H9 (cell line): Measurements from ENCODE around the gene KDM4C. TPM values are rescaled to one million over a fixed set of nuclear protein-coding genes. Genes with fewer than 3 reads are reported as not detected.

Experiments used
- DNase-seq: peaks from one replicate; pipeline ENCODE4 v3.0.0-alpha.2; 2017
- H2AFZ ChIP-seq: one replicate; pipeline ENCODE4 v1.6.1; 2013; ENCODE audit warnings: mild to moderate bottlenecking, low read length, control low read depth, moderate library complexity
- H2AK5ac ChIP-seq: 2 replicates; pipeline ENCODE4 v1.6.1; 2013; ENCODE audit warnings: low read length, control low read depth, mixed read lengths; ENCODE audit not compliant: insufficient read length
- H2BK120ac ChIP-seq: one replicate; pipeline ENCODE4 v1.6.1; 2013; ENCODE audit warnings: low read depth, mild to moderate bottlenecking, low read length, control low read depth, inconsistent platforms; ENCODE audit not compliant: poor library complexity, severe bottlenecking
- H2BK12ac ChIP-seq: 2 replicates; pipeline ENCODE4 v1.6.1; 2013; ENCODE audit warnings: low read length, control low read depth, mixed read lengths, low read depth; ENCODE audit not compliant: insufficient read length
- H2BK15ac ChIP-seq: 2 replicates; pipeline ENCODE4 v1.6.1; 2013; ENCODE audit warnings: low read depth, low read length, control low read depth
- H2BK20ac ChIP-seq: one replicate; pipeline ENCODE4 v1.6.1; 2013; ENCODE audit warnings: low read depth, mild to moderate bottlenecking, low read length, control low read depth, inconsistent platforms; ENCODE audit not compliant: poor library complexity, severe bottlenecking
- H2BK5ac ChIP-seq: 2 replicates; pipeline ENCODE4 v1.6.1; 2013; ENCODE audit warnings: low read length, control low read depth, mixed read lengths; ENCODE audit not compliant: insufficient read length
- H3K14ac ChIP-seq: 2 replicates; pipeline ENCODE4 v1.6.1; 2013; ENCODE audit warnings: low read length, control low read depth; ENCODE audit not compliant: insufficient read depth
- H3K18ac ChIP-seq: 2 replicates; pipeline ENCODE4 v1.6.1; 2013; ENCODE audit warnings: low read depth, mild to moderate bottlenecking, mixed read lengths, low read length, control low read depth; ENCODE audit not compliant: insufficient read length
- H3K23ac ChIP-seq: 2 replicates; pipeline ENCODE4 v1.6.1; 2013; ENCODE audit warnings: low read length, control low read depth, mixed read lengths, low read depth; ENCODE audit not compliant: insufficient read length
- H3K23me2 ChIP-seq: 2 replicates; pipeline ENCODE4 v1.6.1; 2013; ENCODE audit warnings: low read depth, mild to moderate bottlenecking, mixed read lengths, low read length, control low read depth; ENCODE audit not compliant: insufficient read length, poor library complexity, severe bottlenecking
- H3K27ac ChIP-seq: 2 replicates; pipeline ENCODE4 v1.5.1; 2013; ENCODE audit warnings: low read length, control low read depth, mixed read lengths, low read depth; ENCODE audit not compliant: insufficient read length
- H3K27me3 ChIP-seq: 2 replicates; pipeline ENCODE4 v1.6.1; 2013; ENCODE audit warnings: low read length, control low read depth, inconsistent platforms; ENCODE audit not compliant: insufficient read depth
- H3K4ac ChIP-seq: 2 replicates; pipeline ENCODE4 v1.6.1; 2013; ENCODE audit warnings: low read depth, mild to moderate bottlenecking, control low read depth, inconsistent platforms, low read length, moderate library complexity
- H3K4me1 ChIP-seq: 2 replicates; pipeline ENCODE4 v1.6.1; 2013; ENCODE audit warnings: low read length, control low read depth, inconsistent platforms; ENCODE audit not compliant: insufficient read depth
- H3K4me2 ChIP-seq: 2 replicates; pipeline ENCODE4 v1.6.1; 2013; ENCODE audit warnings: low read length, control low read depth, mixed read lengths; ENCODE audit not compliant: insufficient read length, insufficient read depth
- H3K56ac ChIP-seq: 2 replicates; pipeline ENCODE4 v1.6.1; 2013; ENCODE audit warnings: low read depth, mild to moderate bottlenecking, mixed read lengths, low read length, control low read depth; ENCODE audit not compliant: insufficient read length
- H3K79me1 ChIP-seq: 2 replicates; pipeline ENCODE4 v1.6.1; 2013; ENCODE audit warnings: low read depth, mild to moderate bottlenecking, moderate library complexity, low read length, control low read depth, inconsistent platforms; ENCODE audit not compliant: insufficient read depth, poor library complexity, severe bottlenecking
- H3K79me2 ChIP-seq: 2 replicates; pipeline ENCODE4 v1.6.1; 2013; ENCODE audit warnings: low read length, control low read depth, inconsistent platforms; ENCODE audit not compliant: insufficient read depth
- H3K9ac ChIP-seq: 2 replicates; pipeline ENCODE4 v1.6.1; 2013; ENCODE audit warnings: low read length, control low read depth, mixed read lengths; ENCODE audit not compliant: insufficient read length; ENCODE audit errors: extremely low read depth
- H3K9me3 ChIP-seq: one replicate; pipeline ENCODE4 v1.6.1; 2013; ENCODE audit warnings: low read depth, low read length, inconsistent platforms; ENCODE audit not compliant: control insufficient read depth
- H3T11ph ChIP-seq: one replicate; pipeline ENCODE4 v1.6.1; 2013; ENCODE audit warnings: mild to moderate bottlenecking, low read length, control low read depth, inconsistent platforms
- H4K20me1 ChIP-seq: one replicate; pipeline ENCODE4 v1.6.1; 2013; ENCODE audit not compliant: control insufficient read depth, insufficient read length, insufficient read depth
- H4K5ac ChIP-seq: 2 replicates; pipeline ENCODE4 v1.6.1; 2013; ENCODE audit warnings: low read depth, mild to moderate bottlenecking, mixed read lengths, low read length, control low read depth; ENCODE audit not compliant: insufficient read length
- H4K8ac ChIP-seq: replicated peaks from 2 replicates; pipeline ENCODE4 v1.6.1; 2013; ENCODE audit warnings: low read length, control low read depth, mixed read lengths, low read depth; ENCODE audit not compliant: insufficient read length
- H4K91ac ChIP-seq: 2 replicates; pipeline ENCODE4 v1.6.1; 2013; ENCODE audit warnings: low read depth, mild to moderate bottlenecking, moderate library complexity, mixed read lengths, low read length, control low read depth; ENCODE audit not compliant: insufficient read length
- H3K27ac Mint-ChIP-seq, 3 experiments: 2 replicates in 2 of 3; 3 replicates in 1 of 3; pipeline ENCODE4 v1.8.0; 2020 to 2021; ENCODE audit warnings: mixed read lengths in 3 of 3, mild to moderate bottlenecking in 1 of 3, moderate library complexity in 1 of 3
- H3K27me3 Mint-ChIP-seq: 2 replicates; pipeline ENCODE4 v1.8.0; 2021; ENCODE audit warnings: low read depth, mild to moderate bottlenecking, moderate library complexity, mixed read lengths
- H3K36me3 Mint-ChIP-seq, 3 experiments: 2 replicates in 2 of 3; 3 replicates in 1 of 3; pipeline ENCODE4 v1.8.0; 2020 to 2021; ENCODE audit warnings: low read depth in 3 of 3, mixed read lengths in 3 of 3; ENCODE audit not compliant: insufficient read depth in 1 of 3
- H3K4me1 Mint-ChIP-seq, 2 experiments: 2 replicates each; pipeline ENCODE4 v1.8.0; 2020; ENCODE audit warnings: mixed read lengths in 2 of 2
- H3K4me3 Mint-ChIP-seq, 2 experiments: 2 replicates in 1 of 2; 3 replicates in 1 of 2; pipeline ENCODE4 v1.8.0; 2020 to 2021; ENCODE audit warnings: mild to moderate bottlenecking in 2 of 2, mixed read lengths in 2 of 2, moderate library complexity in 1 of 2
- H3K9me3 Mint-ChIP-seq, 2 experiments: 2 replicates in 1 of 2; 3 replicates in 1 of 2; pipeline ENCODE4 v1.8.0; 2020; ENCODE audit warnings: mild to moderate bottlenecking in 2 of 2, mixed read lengths in 2 of 2, moderate library complexity in 1 of 2
- CTCF ChIP-seq: fragments of 200-600 bp; sonication (generic); conservative IDR thresholded peaks from 3 replicates; pipeline ENCODE4 v1.8.0; 2021; ENCODE audit warnings: antibody characterized with exemption, mild to moderate bottlenecking
- WGBS: extraction: QIAGEN DNeasy Blood & Tissue Kit; methylation state at CpG from one replicate; pipeline ENCODE4 v1.1.7; 2013; ENCODE audit warnings: missing lambda C conversion rate, low lambda C conversion rate, mixed read lengths; ENCODE audit not compliant: insufficient read length; ENCODE audit errors: extremely low coverage; 5-methylcytosine and 5-hydroxymethylcytosine counted together
- total RNA-seq: library from RNA; stranded (reverse); gene quantifications from 2 replicates; pipeline ENCODE4 v1.2.1, GENCODE V29; 2021

The KDM4C gene
- total RNA-seq, 1 experiment from 2014 or later = 24.0 TPM

GRCh38 chr9:6819112-6819511, 61.3 kb downstream of the KDM4C start:
- Histone ChIP-seq H2AFZ (no peak overlapping the region), H3K4me2 (no peak overlapping the region), H2AK5ac (no peak overlapping the region), H4K91ac (no peak overlapping the region), H2BK5ac (no peak overlapping the region), H3K14ac (no peak overlapping the region), H3K23me2 (no peaks in the 10 kb centered on the region), H3K9ac (no peak overlapping the region), H3K9me3 (no peaks in the 10 kb centered on the region), H3K23ac (no peak overlapping the region), H3K56ac (no peak overlapping the region), H3K27ac (no peak overlapping the region), H2BK12ac (no peak overlapping the region), H3T11ph (no peak overlapping the region), H4K20me1 (no peaks in the 10 kb centered on the region), H2BK120ac (no peak overlapping the region), H3K18ac (no peak overlapping the region), H2BK20ac (no peak overlapping the region), H4K5ac (no peak overlapping the region), H4K8ac (no peak overlapping the region), H3K79me2 (no peaks in the 10 kb centered on the region), H3K4me1 (peaks cover 3% of the 10 kb centered on the region; the same call in 1 of the 2 replicates), H3K4ac (no peak overlapping the region), H3K79me1 (no peaks in the 10 kb centered on the region), H2BK15ac (no peak overlapping the region), H3K27me3 (no peaks in the 10 kb centered on the region)
- H3K27me3 Mint-ChIP-seq = no peaks in the 10 kb centered on the region
- peaks cover 5 to 13% (median 7%) of the 10 kb centered on the region in 3 experiments; a peak in 5 of 7 replicates for H3K36me3 Mint-ChIP-seq
- peak overlapping the region in 2 of 3 experiments; percentile 17 to 31; a peak in 2 of 7 replicates for H3K27ac Mint-ChIP-seq
- no peak for TF ChIP-seq CTCF
- H3K4me1 Mint-ChIP-seq = peaks cover 29 to 35% of the 10 kb centered on the region in 2 experiments
- WGBS = no CpG with 5 or more reads among the region's 2 CpGs
- H3K4me3 Mint-ChIP-seq = no peak overlapping the region
- no peak for DNase-seq
- no peaks in the 10 kb centered on the region for H3K9me3 Mint-ChIP-seq
